ENCODE data around the gene HIRA.

Gene HIRA

GRCh38 chr22:19356708-19357269, 74.7 kb downstream of the HIRA start:
- no peak overlapping the region for H3K4me3 ChIP-seq (ENCODE audit: control insufficient read depth, low read depth, low read length)
- TF ChIP-seq CTCF (IDR thresholded peaks at IDR 0.05; ENCODE audit: control insufficient read depth, insufficient read depth, low read depth, low read length, missing control alignments): no peak
- no peak for DNase-seq (ENCODE audit: low read depth)

GRCh38 chr22:19355413-19356157, 75.9 kb downstream of the HIRA start:
- no peak overlapping the region for H3K4me3 ChIP-seq (ENCODE audit: control insufficient read depth, low read depth, low read length)
- TF ChIP-seq CTCF (IDR thresholded peaks at IDR 0.05; ENCODE audit: control insufficient read depth, insufficient read depth, low read depth, low read length, missing control alignments): no peak
- no peak for DNase-seq (ENCODE audit: low read depth)

GRCh38 chr22:19354201-19354600, 77.3 kb downstream of the HIRA start:
- H3K4me3 ChIP-seq (ENCODE audit: control insufficient read depth, low read depth, low read length): no peak overlapping the region
- DNase-seq (ENCODE audit: low read depth): no peak
- no peak for TF ChIP-seq CTCF (IDR thresholded peaks at IDR 0.05; ENCODE audit: control insufficient read depth, insufficient read depth, low read depth, low read length, missing control alignments)

GRCh38 chr22:19353363-19354131, 78.0 kb downstream of the HIRA start:
- H3K4me3 ChIP-seq (ENCODE audit: control insufficient read depth, low read depth, low read length): no peak overlapping the region
- DNase-seq (ENCODE audit: low read depth): no peak
- no peak for TF ChIP-seq CTCF (IDR thresholded peaks at IDR 0.05; ENCODE audit: control insufficient read depth, insufficient read depth, low read depth, low read length, missing control alignments)

GRCh38 chr22:19352766-19353165, 78.8 kb downstream of the HIRA start:
- H3K4me3 ChIP-seq (ENCODE audit: control insufficient read depth, low read depth, low read length): no peak overlapping the region
- TF ChIP-seq CTCF (IDR thresholded peaks at IDR 0.05; ENCODE audit: control insufficient read depth, insufficient read depth, low read depth, low read length, missing control alignments): no peak
- no peak for DNase-seq (ENCODE audit: low read depth)

GRCh38 chr22:19352217-19352616, 79.3 kb downstream of the HIRA start:
- TF ChIP-seq CTCF (IDR thresholded peaks at IDR 0.05; ENCODE audit: control insufficient read depth, insufficient read depth, low read depth, low read length, missing control alignments): no peak
- no peak for DNase-seq (ENCODE audit: low read depth)
- H3K4me3 ChIP-seq (ENCODE audit: control insufficient read depth, low read depth, low read length): no peak overlapping the region
